NCI-H2107 treated with DMSO at 0.1 percent for 48 hours (cell line): ENCODE measurements around the gene TP53BP1.
A peak's percentile ranks its signal among the peaks of the same experiment; 100 is the strongest.
"Not testable (repeated sequence)": the region's sequence is repeated elsewhere in the genome, so short reads cannot be mapped to it uniquely, and the experiment has no call there.

Source experiments
- DNase-seq: peaks from one replicate; lab custom pipeline; 2025; ENCODE audit not compliant: unreplicated experiment; lab: John Stamatoyannopoulos, UW

The TP53BP1 gene, protein sequence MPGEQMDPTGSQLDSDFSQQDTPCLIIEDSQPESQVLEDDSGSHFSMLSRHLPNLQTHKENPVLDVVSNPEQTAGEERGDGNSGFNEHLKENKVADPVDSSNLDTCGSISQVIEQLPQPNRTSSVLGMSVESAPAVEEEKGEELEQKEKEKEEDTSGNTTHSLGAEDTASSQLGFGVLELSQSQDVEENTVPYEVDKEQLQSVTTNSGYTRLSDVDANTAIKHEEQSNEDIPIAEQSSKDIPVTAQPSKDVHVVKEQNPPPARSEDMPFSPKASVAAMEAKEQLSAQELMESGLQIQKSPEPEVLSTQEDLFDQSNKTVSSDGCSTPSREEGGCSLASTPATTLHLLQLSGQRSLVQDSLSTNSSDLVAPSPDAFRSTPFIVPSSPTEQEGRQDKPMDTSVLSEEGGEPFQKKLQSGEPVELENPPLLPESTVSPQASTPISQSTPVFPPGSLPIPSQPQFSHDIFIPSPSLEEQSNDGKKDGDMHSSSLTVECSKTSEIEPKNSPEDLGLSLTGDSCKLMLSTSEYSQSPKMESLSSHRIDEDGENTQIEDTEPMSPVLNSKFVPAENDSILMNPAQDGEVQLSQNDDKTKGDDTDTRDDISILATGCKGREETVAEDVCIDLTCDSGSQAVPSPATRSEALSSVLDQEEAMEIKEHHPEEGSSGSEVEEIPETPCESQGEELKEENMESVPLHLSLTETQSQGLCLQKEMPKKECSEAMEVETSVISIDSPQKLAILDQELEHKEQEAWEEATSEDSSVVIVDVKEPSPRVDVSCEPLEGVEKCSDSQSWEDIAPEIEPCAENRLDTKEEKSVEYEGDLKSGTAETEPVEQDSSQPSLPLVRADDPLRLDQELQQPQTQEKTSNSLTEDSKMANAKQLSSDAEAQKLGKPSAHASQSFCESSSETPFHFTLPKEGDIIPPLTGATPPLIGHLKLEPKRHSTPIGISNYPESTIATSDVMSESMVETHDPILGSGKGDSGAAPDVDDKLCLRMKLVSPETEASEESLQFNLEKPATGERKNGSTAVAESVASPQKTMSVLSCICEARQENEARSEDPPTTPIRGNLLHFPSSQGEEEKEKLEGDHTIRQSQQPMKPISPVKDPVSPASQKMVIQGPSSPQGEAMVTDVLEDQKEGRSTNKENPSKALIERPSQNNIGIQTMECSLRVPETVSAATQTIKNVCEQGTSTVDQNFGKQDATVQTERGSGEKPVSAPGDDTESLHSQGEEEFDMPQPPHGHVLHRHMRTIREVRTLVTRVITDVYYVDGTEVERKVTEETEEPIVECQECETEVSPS (N-terminal part only)

DNA sequence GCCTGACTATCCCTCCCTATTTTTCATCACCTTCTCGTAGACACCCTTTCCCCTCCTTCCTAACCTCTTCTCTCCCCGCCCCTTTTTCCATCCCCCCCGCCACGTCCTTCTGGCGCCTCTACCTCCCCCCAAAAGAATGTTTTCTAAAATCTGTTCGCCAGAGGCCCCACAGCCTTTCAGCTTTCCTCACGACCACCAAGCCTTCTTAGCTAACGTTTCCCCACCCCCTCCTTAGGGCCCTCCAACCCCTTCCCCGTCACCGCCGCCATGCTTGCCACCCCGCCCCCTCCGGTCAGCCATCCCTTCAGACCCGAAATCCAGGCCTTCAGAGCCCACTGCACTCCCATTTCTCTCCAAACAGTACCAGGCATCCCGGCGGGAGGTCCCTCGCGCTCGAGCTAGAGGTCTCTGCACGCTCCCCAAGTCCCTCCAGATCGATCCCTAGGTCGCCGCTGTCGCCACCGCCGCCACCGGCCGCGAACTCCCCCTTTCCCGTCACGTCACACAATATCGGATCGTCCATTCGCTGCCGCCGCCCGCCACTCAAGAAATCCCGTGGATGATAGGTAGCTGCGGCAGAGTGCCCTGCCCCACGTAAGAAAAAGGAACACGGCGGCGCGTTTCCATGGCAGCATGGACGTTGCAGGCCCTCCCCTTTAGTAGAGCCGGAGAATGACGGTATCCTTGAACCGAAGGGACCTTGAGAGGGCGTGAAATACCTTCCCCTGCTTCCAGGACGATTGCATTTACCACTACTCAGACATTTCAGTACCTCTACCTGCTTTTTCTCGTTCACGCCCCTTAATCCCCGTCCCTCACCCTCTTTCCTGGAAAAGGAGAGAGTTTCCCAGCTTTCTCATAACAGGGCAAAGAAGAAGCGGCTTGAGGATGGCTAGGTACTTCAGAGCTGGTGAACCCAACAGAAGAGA, at the start of gene TP53BP1:
Gene TP53BP1, minus strand, starts transcription at position 484 of the 929 bp plus-strand sequence. Its CDS starts 113 bp downstream, at position 371.
- peak; percentile 78 for DNase-seq

- DNase-seq = no peak
These were observed 48.8 kb upstream of the TP53BP1 start for GRCh38 chr15:43541785-43542184.

DNA sequence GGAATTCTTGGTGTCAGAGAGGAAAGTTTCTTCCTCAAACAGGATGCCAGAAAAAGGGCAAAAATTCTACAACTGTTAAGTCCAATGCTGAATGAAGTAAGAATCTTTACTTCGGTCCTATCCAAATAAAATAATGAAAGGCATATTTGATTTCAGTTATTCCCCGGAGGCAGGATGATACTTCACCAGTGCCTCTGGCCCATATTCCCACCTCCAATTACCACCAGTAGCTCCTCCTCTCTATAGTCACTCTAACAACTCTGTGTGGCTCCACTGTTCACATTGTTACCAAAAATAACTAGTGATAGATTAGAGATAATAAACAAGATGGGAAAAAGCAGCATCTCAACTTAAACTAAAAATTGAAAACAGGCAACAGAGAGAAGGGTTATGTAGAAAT, 45.1 kb upstream of the TP53BP1 start:
- DNase-seq = no peak

DNA sequence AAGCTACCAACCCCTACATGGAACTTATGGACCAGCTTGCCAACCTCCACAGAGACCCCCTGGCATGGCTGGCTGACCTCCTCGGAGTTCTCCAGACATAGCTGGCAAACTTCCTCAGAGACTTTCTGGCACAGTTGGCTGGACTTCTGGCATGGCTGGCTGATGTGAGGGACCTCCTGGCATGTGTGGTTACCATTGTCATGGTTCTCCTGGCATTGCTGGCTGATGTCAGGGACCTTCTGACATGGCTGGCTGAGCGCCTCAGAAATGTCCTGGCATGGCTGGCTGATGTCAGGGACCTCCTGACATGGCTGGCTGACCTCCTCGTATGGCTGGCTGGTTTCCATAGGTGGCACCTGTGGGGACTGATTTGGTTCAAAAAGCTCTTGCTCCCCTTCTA, 41.9 kb upstream of the TP53BP1 start:
- no peak for DNase-seq

- DNase-seq = not testable (repeated sequence)
These were observed 39.9 kb upstream of the TP53BP1 start for GRCh38 chr15:43532826-43533225.

- DNase-seq = no peak
These were observed 38.2 kb upstream of the TP53BP1 start for GRCh38 chr15:43531018-43531670.

DNA sequence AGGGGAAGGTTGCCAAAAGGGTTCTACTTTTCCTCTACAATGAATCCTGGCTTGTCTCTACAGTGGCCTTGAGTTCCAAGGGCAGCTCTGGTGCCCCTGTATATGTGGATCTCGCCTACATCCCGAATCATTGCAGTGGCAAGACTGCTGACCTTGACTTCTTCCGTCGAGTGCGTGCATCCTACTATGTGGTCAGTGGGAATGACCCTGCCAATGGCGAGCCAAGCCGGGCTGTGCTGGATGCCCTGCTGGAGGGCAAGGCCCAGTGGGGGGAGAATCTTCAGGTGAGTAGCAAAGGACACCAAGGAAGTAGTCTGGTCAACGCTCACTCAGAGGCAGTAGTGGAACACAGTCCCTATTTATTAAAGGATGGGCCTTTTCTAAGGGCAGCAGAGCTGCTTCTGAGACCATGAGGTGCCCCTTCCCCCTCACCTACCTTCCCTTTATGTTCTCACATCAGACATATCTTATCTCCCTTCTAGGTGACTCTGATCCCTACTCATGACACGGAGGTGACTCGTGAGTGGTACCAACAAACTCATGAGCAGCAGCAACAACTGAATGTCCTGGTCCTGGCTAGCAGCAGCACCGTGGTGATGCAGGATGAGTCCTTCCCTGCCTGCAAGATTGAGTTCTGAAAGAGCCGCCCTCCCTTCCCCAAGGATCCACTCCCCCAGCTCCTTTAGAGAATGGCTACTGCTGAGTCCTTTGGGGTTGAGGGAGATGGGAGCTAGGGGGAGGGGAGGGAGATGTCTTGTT, 36.8 kb upstream of the TP53BP1 start:
- DNase-seq = no peak

GRCh38 chr15:43529141-43529540, 36.2 kb upstream of the TP53BP1 start:
- no peak for DNase-seq

- DNase-seq = no peak
These were observed 35.6 kb upstream of the TP53BP1 start for GRCh38 chr15:43528542-43529007.

- DNase-seq = no peak
These were observed 35.0 kb upstream of the TP53BP1 start for GRCh38 chr15:43527802-43528541.

- DNase-seq = no peak
These were observed 34.3 kb upstream of the TP53BP1 start for GRCh38 chr15:43527016-43527801.

DNA sequence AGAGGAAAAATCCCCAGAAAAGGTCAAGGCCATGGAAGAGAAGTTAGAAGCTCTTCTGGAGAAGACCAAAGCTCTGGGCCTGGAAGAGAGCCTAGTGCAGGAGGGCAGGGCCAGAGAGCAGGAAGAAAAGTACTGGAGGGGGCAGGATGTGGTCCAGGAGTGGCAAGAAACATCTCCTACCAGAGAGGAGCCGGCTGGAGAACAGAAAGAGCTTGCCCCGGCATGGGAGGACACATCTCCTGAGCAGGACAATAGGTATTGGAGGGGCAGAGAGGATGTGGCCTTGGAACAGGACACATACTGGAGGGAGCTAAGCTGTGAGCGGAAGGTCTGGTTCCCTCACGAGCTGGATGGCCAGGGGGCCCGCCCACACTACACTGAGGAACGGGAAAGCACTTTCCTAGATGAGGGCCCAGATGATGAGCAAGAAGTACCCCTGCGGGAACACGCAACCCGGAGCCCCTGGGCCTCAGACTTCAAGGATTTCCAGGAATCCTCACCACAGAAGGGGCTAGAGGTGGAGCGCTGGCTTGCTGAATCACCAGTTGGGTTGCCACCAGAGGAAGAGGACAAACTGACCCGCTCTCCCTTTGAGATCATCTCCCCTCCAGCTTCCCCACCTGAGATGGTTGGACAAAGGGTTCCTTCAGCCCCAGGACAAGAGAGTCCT, 33.4 kb upstream of the TP53BP1 start:
- DNase-seq = no peak

DNA sequence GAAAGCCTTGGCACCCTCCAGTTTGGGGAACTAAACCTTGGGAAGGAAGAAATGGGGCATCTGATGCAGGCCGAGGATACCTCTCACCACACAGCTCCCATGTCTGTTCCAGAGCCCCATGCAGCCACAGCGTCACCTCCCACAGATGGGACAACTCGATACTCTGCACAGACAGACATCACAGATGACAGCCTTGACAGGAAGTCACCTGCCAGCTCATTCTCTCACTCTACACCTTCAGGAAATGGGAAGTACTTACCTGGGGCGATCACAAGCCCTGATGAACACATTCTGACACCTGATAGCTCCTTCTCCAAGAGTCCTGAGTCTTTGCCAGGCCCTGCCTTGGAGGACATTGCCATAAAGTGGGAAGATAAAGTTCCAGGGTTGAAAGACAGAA, 32.2 kb upstream of the TP53BP1 start:
- no peak for DNase-seq

DNA sequence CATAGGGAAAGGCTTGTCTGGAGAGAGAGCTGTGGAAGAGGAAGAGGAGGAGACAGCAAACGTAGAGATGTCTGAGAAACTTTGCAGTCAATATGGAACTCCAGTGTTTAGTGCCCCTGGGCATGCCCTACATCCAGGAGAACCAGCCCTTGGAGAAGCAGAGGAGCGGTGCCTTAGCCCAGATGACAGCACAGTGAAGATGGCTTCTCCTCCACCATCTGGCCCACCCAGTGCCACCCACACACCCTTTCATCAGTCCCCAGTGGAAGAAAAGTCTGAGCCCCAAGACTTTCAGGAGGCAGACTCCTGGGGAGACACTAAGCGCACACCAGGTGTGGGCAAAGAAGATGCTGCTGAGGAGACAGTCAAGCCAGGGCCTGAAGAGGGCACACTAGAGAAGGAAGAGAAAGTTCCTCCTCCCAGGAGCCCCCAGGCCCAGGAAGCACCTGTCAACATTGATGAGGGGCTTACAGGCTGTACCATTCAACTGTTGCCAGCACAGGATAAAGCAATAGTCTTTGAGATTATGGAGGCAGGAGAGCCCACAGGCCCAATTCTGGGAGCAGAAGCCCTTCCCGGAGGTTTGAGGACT, 31.4 kb upstream of the TP53BP1 start:
- DNase-seq = no peak

GRCh38 chr15:43523646-43524045, 30.7 kb upstream of the TP53BP1 start:
- no peak for DNase-seq

DNA sequence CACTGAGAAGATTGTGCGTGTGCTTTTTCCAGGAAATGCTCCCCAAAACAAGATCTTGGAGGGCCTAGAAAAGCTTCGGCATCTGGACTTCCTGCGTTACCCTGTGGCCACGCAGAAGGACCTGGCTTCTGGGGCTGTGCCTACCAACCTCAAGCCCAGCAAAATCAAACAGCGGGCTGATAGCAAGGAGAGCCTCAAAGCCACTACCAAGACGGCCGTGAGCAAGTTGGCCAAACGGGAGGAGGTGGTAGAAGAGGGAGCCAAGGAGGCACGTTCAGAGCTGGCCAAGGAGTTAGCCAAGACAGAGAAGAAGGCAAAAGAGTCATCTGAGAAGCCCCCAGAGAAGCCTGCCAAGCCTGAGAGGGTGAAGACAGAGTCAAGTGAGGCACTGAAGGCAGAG, 29.3 kb upstream of the TP53BP1 start:
- no peak for DNase-seq
